PFSK-1 (cell line): ENCODE results near the gene PIRT.

Source experiments
- FOXP2 ChIP-seq: optimal IDR thresholded peaks from 2 replicates; pipeline ENCODE3; 2011; ENCODE audit warnings: borderline replicate concordance, control low read depth, inconsistent platforms; ENCODE audit not compliant: insufficient read depth; ENCODE audit errors: extremely low read length, extremely low read depth
- POLR2AphosphoS5 ChIP-seq: IDR thresholded peaks from 2 replicates; pipeline ENCODE4 v1.6.1; 2012; ENCODE audit warnings: low read depth, mild to moderate bottlenecking, control low read depth, low read length, moderate library complexity
- REST ChIP-seq, 2 experiments: IDR thresholded peaks; 2 replicates each; pipeline versions ENCODE4 v1.6.1 to v1.8.0; 2011 to 2012; ENCODE audit warnings: low read depth in 2 of 2, low read length in 2 of 2, control low read depth in 1 of 2, inconsistent platforms in 1 of 2, mild to moderate bottlenecking in 1 of 2, moderate library complexity in 1 of 2; ENCODE audit not compliant: insufficient read depth in 1 of 2
- SIN3A ChIP-seq: IDR thresholded peaks from 2 replicates; pipeline ENCODE4 v1.6.1; 2012; ENCODE audit warnings: mild to moderate bottlenecking, low read length, moderate library complexity, borderline replicate concordance; ENCODE audit not compliant: insufficient read depth
- TAF1 ChIP-seq: IDR thresholded peaks from 2 replicates; pipeline ENCODE4 v1.6.1; 2012; ENCODE audit warnings: low read length, control low read depth, borderline replicate concordance; ENCODE audit not compliant: insufficient read depth

Gene PIRT

DNA sequence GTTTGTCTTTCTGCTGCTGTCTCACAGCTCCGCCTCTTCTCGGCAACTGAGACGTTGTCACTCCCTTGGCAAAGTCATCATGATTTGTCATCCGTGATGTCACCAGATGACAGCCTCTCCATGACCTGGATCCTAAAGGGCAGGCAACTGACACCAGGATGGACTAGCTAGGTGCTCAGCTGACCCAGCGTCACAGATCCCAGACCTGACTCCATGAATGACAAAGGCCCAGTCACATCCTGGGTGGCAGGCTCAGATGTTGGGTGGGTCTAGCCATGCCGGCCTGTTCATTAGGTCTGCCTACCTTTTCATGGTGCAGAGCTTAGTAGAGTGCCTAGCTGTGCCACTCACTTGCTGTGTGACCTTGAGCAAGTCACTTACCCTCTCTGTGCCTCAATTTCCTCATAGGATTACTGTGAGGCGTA is 30.2 kb downstream of the PIRT start:
- no peak for TF ChIP-seq TAF1
- TF ChIP-seq POLR2AphosphoS5 = no peak
- TF ChIP-seq SIN3A = no peak
- TF ChIP-seq FOXP2 = no peak
- TF ChIP-seq REST (IDR thresholded peaks at IDR 0.05; ENCODE audit: insufficient read depth in 1 of 2, low read depth in 2 of 2, low read length in 2 of 2) = no peak

DNA sequence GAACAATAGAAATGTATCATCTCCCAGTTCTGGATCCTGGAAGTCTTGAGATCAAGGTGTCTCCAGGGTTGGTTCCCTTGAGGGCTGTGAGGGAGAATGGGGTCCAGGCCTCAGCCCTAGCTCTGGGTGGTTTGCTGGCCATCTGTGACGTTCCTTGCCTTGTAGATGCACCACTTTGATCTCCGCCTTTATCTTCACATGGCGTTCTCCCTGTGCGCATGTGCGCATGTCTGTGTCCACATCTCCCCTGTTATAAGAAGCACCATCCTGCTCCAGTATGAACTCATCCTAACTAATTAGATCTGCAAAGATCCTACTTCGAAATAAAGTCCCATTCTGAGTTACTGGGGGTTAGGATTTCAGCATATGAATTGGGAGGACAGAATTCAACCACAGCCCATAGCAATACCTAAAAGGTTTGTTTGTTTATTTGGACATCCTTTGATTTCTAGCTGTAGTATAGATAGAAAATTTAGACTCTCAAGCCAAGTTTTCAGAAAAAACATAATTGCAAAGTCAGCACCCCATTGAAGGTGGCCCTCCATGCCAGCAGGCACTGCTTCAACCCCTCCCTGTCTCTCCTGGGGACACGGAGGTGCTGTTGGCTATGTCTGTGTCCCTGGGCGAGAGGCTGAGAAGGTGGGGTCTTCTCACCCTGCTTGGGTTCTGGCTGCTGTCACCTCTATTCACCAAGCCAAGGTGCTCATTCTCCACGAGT is 31.2 kb downstream of the PIRT start:
- TF ChIP-seq POLR2AphosphoS5 (no peak), TAF1 (no peak)

DNA sequence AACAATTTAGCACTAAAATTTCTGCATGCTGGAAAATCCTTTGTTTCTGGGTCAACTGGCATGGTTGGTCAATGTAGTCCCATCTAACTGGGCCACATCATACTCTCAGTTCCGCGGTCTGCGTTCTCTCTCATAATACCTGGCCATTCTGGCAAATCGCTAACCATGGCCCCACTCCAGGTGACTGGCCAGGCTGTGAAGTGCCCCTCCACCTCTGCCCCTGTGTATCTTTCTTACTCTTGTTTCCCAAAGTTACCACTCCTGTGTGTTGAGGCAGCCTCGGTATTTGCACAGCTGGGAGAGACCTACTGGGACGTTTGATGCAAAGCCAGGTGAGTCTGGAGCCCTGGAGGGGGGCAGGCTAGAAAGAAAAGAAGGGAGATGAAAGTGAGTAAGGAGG is 32.0 kb downstream of the PIRT start:
- no peak for TF ChIP-seq REST (IDR thresholded peaks at IDR 0.05; ENCODE audit: insufficient read depth in 1 of 2, low read depth in 2 of 2, low read length in 2 of 2)
- TF ChIP-seq POLR2AphosphoS5 = no peak
- TF ChIP-seq SIN3A = no peak
- no peak for TF ChIP-seq FOXP2
- TF ChIP-seq TAF1 = no peak

DNA sequence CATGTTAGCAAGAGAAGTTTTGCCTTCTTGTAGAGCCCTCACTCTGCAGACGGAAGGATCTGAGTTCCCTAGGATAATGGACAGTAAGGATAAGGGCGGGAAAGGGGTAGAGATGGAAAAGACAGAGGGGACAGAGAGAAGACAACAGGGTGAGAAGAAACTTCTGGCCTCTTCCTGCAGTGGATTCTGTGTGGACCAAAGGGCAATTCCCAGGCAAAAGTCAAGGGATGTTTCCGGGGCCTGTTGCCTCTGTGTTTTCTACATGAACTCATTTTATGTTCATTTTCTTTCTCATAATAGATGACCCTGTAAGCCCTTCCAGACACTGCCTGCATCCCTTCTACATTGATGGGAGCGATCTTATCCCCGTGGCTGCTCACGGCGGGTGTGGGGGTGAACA is 33.3 kb downstream of the PIRT start:
- TF ChIP-seq POLR2AphosphoS5 (no peak), REST (IDR thresholded peaks at IDR 0.05; ENCODE audit: insufficient read depth in 1 of 2, low read depth in 2 of 2, low read length in 2 of 2) (no peak), FOXP2 (no peak), SIN3A (no peak), TAF1 (no peak)

DNA sequence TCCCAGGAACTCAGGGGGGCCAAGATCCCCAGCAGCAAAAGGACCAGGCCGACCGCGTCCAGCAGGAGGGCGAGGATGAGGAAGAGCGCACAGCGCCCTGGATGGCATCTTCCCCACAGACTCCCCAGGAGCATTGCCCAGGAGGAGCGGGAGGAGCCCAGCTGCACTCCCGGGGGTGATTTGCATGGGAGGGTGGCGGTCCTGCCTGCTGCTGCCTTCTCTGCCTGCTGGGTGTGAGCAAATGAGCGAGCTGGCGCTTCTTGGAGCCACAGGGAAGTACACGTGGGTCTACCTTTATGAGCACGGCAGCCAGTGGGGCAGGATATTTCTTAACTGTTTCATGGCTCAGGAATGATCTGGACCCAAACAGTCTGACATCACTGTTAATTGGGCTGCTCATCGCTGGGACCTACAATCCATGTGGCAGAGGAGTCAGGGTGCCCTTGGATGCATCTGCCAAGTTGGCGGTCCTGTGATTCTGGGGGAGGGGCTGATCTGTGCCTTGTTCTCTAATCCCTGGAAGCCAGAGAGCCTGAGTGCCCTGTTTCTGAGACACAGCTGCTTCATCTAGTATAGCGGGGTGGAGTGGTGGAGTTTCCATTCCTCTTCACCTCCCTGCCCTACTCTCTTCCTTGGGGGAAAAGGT is 33.9 kb downstream of the PIRT start, which contains the start of gene TMEM238L:
TSS of gene TMEM238L (minus strand) at position 270 of the 646 bp plus-strand sequence. CDS start at position 134, 136 bp downstream.
- TF ChIP-seq SIN3A = no peak
- TF ChIP-seq FOXP2 = no peak
- no peak for TF ChIP-seq TAF1
- TF ChIP-seq POLR2AphosphoS5 = no peak
- no peak for TF ChIP-seq REST (IDR thresholded peaks at IDR 0.05; ENCODE audit: insufficient read depth in 1 of 2, low read depth in 2 of 2, low read length in 2 of 2)
